ENCODE measurements around the gene EPHB4.

DNA sequence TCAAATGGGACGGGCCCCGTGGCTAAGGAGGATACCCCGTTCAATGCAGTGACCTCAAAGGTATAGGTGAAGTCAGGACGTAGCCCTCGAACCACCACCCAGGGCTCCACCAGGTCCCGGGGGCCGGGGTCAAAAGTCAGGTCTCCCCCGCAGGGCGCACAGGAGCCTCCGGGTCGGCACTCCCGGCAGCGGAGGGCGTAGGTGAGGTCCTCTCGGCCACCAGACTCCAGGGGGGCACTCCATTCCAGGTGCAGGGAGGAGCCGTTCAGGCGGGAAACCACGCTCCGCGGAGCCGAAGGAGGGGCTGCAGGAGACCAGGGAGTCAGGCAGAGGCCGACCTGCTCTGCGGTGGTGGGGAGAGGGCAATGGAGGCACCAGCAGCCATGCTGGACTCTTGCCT, 7.7 kb downstream of the EPHB4 start:
- TF ChIP-seq, protein P1, sequence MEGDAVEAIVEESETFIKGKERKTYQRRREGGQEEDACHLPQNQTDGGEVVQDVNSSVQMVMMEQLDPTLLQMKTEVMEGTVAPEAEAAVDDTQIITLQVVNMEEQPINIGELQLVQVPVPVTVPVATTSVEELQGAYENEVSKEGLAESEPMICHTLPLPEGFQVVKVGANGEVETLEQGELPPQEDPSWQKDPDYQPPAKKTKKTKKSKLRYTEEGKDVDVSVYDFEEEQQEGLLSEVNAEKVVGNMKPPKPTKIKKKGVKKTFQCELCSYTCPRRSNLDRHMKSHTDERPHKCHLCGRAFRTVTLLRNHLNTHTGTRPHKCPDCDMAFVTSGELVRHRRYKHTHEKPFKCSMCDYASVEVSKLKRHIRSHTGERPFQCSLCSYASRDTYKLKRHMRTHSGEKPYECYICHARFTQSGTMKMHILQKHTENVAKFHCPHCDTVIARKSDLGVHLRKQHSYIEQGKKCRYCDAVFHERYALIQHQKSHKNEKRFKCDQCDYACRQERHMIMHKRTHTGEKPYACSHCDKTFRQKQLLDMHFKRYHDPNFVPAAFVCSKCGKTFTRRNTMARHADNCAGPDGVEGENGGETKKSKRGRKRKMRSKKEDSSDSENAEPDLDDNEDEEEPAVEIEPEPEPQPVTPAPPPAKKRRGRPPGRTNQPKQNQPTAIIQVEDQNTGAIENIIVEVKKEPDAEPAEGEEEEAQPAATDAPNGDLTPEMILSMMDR (IDR thresholded peaks at IDR 0.05): no peak
- no peak for TF ChIP-seq ZFX (IDR thresholded peaks at IDR 0.05; ENCODE audit: borderline replicate concordance)
